Fibroblast of pulmonary artery (primary cell): ENCODE measurements around the gene CCDC88A.
"Not testable (repeated sequence)": the region's sequence is repeated elsewhere in the genome, so short reads cannot be mapped to it uniquely, and the experiment has no call there.

ENCODE experiments used
- DNase-seq: peaks from one replicate; pipeline ENCODE4 v3.0.0-alpha.2; 2010; ENCODE audit warnings: low read depth
- H3K4me3 ChIP-seq: replicated peaks from 2 replicates; pipeline ENCODE4 v1.5.1; 2011; ENCODE audit warnings: low read depth, mild to moderate bottlenecking, control low read depth, low read length, moderate library complexity
- CTCF ChIP-seq: IDR thresholded peaks from 2 replicates; pipeline ENCODE4 v1.5.1; 2011; ENCODE audit warnings: mild to moderate bottlenecking, control low read depth, low read length, inconsistent platforms; ENCODE audit errors: missing control alignments

The CCDC88A gene

GRCh38 chr2:55247025-55247424 is 172.6 kb downstream of the CCDC88A start:
- TF ChIP-seq CTCF, result no peak

GRCh38 chr2:55245411-55245810 is 174.2 kb downstream of the CCDC88A start:
- DNase-seq, result no peak
- H3K4me3 ChIP-seq, result no peak overlapping the region
- TF ChIP-seq CTCF, result no peak

More at GRCh38 chr2:55247025-55247424, 172.6 kb downstream of the CCDC88A start:
- no peak overlapping the region for H3K4me3 ChIP-seq
- no peak for DNase-seq

GRCh38 chr2:55242617-55243016 is 177.0 kb downstream of the CCDC88A start:
- no peak for TF ChIP-seq CTCF
- H3K4me3 ChIP-seq, result no peak overlapping the region
- no peak for DNase-seq

- not testable (repeated sequence) for DNase-seq, H3K4me3 ChIP-seq
Measured at GRCh38 chr2:55241582-55241981, 178.1 kb downstream of the CCDC88A start.

- H3K4me3 ChIP-seq, result no peak overlapping the region
- no peak for TF ChIP-seq CTCF
- no peak for DNase-seq
Measured at GRCh38 chr2:55239656-55240222, 179.9 kb downstream of the CCDC88A start.
